ENCODE results near the gene SLC41A1. TPM values are rescaled to one million over a fixed set of nuclear protein-coding genes. Genes with fewer than 3 reads are reported as not detected.

Gene SLC41A1
- polyA plus RNA-seq, 1 of the 3 experiments (the other 2 are of a cell fraction) = 18.3 TPM

- 89% methylated on average over 3 of the region's 3 CpGs for WGBS (ENCODE audit: low lambda C conversion rate)
- POLR2A ChIA-PET = no interaction called here
- no peak overlapping the region for H3K9ac ChIP-seq
- peaks cover 19% of the 10 kb centered on the region; the same call in 1 of the 2 replicates for H3K79me2 ChIP-seq (ENCODE audit: insufficient read depth)
- H3K27me3 ChIP-seq (ENCODE audit: insufficient read depth) = no peaks in the 10 kb centered on the region
- no peaks in the 10 kb centered on the region for H3F3A ChIP-seq (replicated peaks; ENCODE audit: insufficient read depth)
- H3K4me1 ChIP-seq (ENCODE audit: control insufficient read depth in 1 of 2, insufficient read depth in 2 of 2, low read depth in 1 of 2, low read length in 1 of 2) = peaks cover 5 to 41% of the 10 kb centered on the region in 2 experiments; a peak in 2 of 4 replicates
- H2AFZ ChIP-seq (ENCODE audit: low read depth) = no peak overlapping the region
- CTCF ChIA-PET = interaction anchor here (1.6 to 4.8 kb wide), 6 partner anchors 9 to 168 kb away, joined by 4 to 39 read pairs (median 5); no protein-coding TSS in a partner anchor
- H3K4me2 ChIP-seq = no peak overlapping the region
- H3K4me3 ChIP-seq (ENCODE audit: low read depth in 2 of 2, low read length in 1 of 2) = no peak overlapping the region
- H3K27ac ChIP-seq (ENCODE audit: low read depth in 2 of 2, low read length in 1 of 2) = no peak overlapping the region
- no peaks in the 10 kb centered on the region for H3K9me2 ChIP-seq
- H3K36me3 ChIP-seq (replicated peaks in 1 of 2; ENCODE audit: control insufficient read depth in 1 of 2, insufficient read depth in 2 of 2, low read length in 1 of 2) = peaks cover 0 to 24% of the 10 kb centered on the region in 2 experiments
- no peak for DNase-seq
- TF ChIP-seq, protein P1, sequence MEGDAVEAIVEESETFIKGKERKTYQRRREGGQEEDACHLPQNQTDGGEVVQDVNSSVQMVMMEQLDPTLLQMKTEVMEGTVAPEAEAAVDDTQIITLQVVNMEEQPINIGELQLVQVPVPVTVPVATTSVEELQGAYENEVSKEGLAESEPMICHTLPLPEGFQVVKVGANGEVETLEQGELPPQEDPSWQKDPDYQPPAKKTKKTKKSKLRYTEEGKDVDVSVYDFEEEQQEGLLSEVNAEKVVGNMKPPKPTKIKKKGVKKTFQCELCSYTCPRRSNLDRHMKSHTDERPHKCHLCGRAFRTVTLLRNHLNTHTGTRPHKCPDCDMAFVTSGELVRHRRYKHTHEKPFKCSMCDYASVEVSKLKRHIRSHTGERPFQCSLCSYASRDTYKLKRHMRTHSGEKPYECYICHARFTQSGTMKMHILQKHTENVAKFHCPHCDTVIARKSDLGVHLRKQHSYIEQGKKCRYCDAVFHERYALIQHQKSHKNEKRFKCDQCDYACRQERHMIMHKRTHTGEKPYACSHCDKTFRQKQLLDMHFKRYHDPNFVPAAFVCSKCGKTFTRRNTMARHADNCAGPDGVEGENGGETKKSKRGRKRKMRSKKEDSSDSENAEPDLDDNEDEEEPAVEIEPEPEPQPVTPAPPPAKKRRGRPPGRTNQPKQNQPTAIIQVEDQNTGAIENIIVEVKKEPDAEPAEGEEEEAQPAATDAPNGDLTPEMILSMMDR (IDR thresholded peaks at IDR 0.05) = no peak
- TF ChIP-seq EP300 (IDR thresholded peaks at IDR 0.05; ENCODE audit: borderline replicate concordance in 1 of 2, low read depth in 1 of 2, low read length in 1 of 2) = no peak
- TF ChIP-seq RAD21 (IDR thresholded peaks at IDR 0.05; ENCODE audit: low read length) = no peak
- no peak for TF ChIP-seq RCOR1 (IDR thresholded peaks at IDR 0.05; ENCODE audit: low read length)
- TF ChIP-seq, protein P2, sequence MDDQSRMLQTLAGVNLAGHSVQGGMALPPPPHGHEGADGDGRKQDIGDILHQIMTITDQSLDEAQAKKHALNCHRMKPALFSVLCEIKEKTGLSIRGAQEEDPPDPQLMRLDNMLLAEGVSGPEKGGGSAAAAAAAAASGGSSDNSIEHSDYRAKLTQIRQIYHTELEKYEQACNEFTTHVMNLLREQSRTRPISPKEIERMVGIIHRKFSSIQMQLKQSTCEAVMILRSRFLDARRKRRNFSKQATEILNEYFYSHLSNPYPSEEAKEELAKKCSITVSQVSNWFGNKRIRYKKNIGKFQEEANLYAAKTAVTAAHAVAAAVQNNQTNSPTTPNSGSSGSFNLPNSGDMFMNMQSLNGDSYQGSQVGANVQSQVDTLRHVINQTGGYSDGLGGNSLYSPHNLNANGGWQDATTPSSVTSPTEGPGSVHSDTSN (IDR thresholded peaks at IDR 0.05) = no peak
- no peak for TF ChIP-seq GABPA (IDR thresholded peaks at IDR 0.05; ENCODE audit: low read depth)
- TF ChIP-seq ELF1 (IDR thresholded peaks at IDR 0.05) = no peak
- TF ChIP-seq SIN3A (IDR thresholded peaks at IDR 0.05; ENCODE audit: borderline replicate concordance, low read depth, low read length) = no peak
- TF ChIP-seq NRF1 (IDR thresholded peaks at IDR 0.05; ENCODE audit: low read depth, low read length) = no peak
- TF ChIP-seq USF2 (IDR thresholded peaks at IDR 0.05; ENCODE audit: borderline replicate concordance, low read depth, low read length) = no peak
- no peak for TF ChIP-seq EZH2phosphoT487 (IDR thresholded peaks at IDR 0.05; ENCODE audit: borderline replicate concordance, low read depth)
- TF ChIP-seq RXRA (IDR thresholded peaks at IDR 0.05; ENCODE audit: borderline replicate concordance, low read depth) = no peak
- no peak for TF ChIP-seq NFIC (IDR thresholded peaks at IDR 0.05; ENCODE audit: borderline replicate concordance)
- no peak for TF ChIP-seq POLR2AphosphoS5 (IDR thresholded peaks at IDR 0.05; ENCODE audit: low read depth, low read length)
- no peak for TF ChIP-seq SMC3 (IDR thresholded peaks at IDR 0.05; ENCODE audit: low read depth, low read length)
- TF ChIP-seq TEAD4 (IDR thresholded peaks at IDR 0.05; ENCODE audit: borderline replicate concordance, insufficient read depth) = no peak
- no peak for TF ChIP-seq TCF12 (IDR thresholded peaks at IDR 0.05)
- TF ChIP-seq MXI1 (IDR thresholded peaks at IDR 0.05; ENCODE audit: low read depth, low read length) = no peak
- TF ChIP-seq, protein P3, sequence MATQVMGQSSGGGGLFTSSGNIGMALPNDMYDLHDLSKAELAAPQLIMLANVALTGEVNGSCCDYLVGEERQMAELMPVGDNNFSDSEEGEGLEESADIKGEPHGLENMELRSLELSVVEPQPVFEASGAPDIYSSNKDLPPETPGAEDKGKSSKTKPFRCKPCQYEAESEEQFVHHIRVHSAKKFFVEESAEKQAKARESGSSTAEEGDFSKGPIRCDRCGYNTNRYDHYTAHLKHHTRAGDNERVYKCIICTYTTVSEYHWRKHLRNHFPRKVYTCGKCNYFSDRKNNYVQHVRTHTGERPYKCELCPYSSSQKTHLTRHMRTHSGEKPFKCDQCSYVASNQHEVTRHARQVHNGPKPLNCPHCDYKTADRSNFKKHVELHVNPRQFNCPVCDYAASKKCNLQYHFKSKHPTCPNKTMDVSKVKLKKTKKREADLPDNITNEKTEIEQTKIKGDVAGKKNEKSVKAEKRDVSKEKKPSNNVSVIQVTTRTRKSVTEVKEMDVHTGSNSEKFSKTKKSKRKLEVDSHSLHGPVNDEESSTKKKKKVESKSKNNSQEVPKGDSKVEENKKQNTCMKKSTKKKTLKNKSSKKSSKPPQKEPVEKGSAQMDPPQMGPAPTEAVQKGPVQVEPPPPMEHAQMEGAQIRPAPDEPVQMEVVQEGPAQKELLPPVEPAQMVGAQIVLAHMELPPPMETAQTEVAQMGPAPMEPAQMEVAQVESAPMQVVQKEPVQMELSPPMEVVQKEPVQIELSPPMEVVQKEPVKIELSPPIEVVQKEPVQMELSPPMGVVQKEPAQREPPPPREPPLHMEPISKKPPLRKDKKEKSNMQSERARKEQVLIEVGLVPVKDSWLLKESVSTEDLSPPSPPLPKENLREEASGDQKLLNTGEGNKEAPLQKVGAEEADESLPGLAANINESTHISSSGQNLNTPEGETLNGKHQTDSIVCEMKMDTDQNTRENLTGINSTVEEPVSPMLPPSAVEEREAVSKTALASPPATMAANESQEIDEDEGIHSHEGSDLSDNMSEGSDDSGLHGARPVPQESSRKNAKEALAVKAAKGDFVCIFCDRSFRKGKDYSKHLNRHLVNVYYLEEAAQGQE (IDR thresholded peaks at IDR 0.05; ENCODE audit: low read depth, low read length) = no peak
- TF ChIP-seq IRF3 (IDR thresholded peaks at IDR 0.05; ENCODE audit: low read depth, low read length) = no peak
- H3K9me3 ChIP-seq = no peaks in the 10 kb centered on the region
- no peaks in the 10 kb centered on the region for H4K20me1 ChIP-seq (ENCODE audit: insufficient read depth)
These were observed 3.5 kb downstream of the SLC41A1 start for GRCh38 chr1:205809469-205809868.

Measured in SK-N-SH (cell line).